ENCODE results near the gene ROR1. TPM values are rescaled to one million over a fixed set of nuclear protein-coding genes. Genes with fewer than 3 reads are reported as not detected.

The ROR1 gene
- total and polyA plus RNA-seq, 10 of the 15 experiments (the other 5 are each of a cell fraction or from before 2014, with no cell fraction given), result 0.02 to 0.08 (median 0.05) TPM; not detected in 6

DNA sequence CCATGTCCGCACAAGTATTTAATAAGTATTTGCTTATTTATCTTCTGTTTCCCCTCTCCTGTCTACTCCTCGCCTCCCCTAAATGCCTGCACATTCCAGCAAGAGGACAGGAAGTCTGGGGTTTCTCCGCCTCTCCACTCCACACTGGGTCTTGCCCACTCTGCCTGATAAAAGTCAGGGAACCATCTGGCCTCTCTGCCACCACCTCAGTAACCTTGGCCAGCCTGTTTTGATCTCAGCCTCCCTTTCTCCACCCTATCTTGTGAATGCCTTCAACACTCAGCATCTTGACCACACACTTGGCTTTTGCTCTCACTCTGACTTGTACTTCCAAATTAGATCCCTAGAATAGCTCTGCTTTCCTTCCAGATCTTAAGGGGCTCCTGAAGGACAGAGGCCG is 264.3 kb downstream of the ROR1 start:
- no TSS peak for BruUV-seq (replicated peaks)
- H3K4me1 ChIP-seq (ENCODE audit: control insufficient read depth, insufficient read depth, low read length), result no peaks in the 10 kb centered on the region
- WGBS (ENCODE audit: insufficient coverage, insufficient replicate concordance, low lambda C conversion rate, missing lambda C conversion rate), result 44% methylated on average over 4 of the region's 4 CpGs
- peaks cover 0 to 3% of the 10 kb centered on the region in 2 experiments; a peak in 1 of 4 replicates for H3K27me3 ChIP-seq (replicated peaks in 1 of 2; ENCODE audit: control insufficient read depth in 2 of 2, insufficient read depth in 2 of 2, low read length in 1 of 2)
- H3K4me2 ChIP-seq (ENCODE audit: control insufficient read depth, insufficient read depth), result no peak overlapping the region
- H3K9me3 ChIP-seq (replicated peaks; ENCODE audit: control insufficient read depth, insufficient read depth, low read length), result no peaks in the 10 kb centered on the region
- in situ Hi-C loops (cut with MboI) (no loop called here), intact Hi-C loops (cut with micrococcal nuclease; ENCODE audit: unreplicated experiment) (no loop called here)
- ChIA-PET CTCF (interaction anchor here (0.6 kb wide), 1 partner anchor 9 kb away, joined by 3 read pairs; no protein-coding TSS in a partner anchor), SMC1A (ENCODE audit: uncharacterized antibody, unreplicated experiment) (no interaction called here), POLR2A (no interaction called here), RAD21 (ENCODE audit: unreplicated experiment) (no interaction called here)
- H3K36me3 ChIP-seq (ENCODE audit: control insufficient read depth in 2 of 2, insufficient read depth in 2 of 2, low read length in 1 of 2), result no peaks in the 10 kb centered on the region
- no peak overlapping the region for H3K27ac ChIP-seq (ENCODE audit: control insufficient read depth, insufficient read depth)
- H4K20me1 ChIP-seq (ENCODE audit: control insufficient read depth, insufficient read depth), result no peaks in the 10 kb centered on the region
- DNase-seq (ENCODE audit: low read depth, low spot score) (no peak), ATAC-seq (no peak), FAIRE-seq (no peak)
- TF ChIP-seq IKZF2 (IDR thresholded peaks at IDR 0.05), result no peak
- no peak for TF ChIP-seq ZNF384 (IDR thresholded peaks at IDR 0.05; ENCODE audit: borderline replicate concordance, low read depth, low read length)
- TF ChIP-seq, protein P1, sequence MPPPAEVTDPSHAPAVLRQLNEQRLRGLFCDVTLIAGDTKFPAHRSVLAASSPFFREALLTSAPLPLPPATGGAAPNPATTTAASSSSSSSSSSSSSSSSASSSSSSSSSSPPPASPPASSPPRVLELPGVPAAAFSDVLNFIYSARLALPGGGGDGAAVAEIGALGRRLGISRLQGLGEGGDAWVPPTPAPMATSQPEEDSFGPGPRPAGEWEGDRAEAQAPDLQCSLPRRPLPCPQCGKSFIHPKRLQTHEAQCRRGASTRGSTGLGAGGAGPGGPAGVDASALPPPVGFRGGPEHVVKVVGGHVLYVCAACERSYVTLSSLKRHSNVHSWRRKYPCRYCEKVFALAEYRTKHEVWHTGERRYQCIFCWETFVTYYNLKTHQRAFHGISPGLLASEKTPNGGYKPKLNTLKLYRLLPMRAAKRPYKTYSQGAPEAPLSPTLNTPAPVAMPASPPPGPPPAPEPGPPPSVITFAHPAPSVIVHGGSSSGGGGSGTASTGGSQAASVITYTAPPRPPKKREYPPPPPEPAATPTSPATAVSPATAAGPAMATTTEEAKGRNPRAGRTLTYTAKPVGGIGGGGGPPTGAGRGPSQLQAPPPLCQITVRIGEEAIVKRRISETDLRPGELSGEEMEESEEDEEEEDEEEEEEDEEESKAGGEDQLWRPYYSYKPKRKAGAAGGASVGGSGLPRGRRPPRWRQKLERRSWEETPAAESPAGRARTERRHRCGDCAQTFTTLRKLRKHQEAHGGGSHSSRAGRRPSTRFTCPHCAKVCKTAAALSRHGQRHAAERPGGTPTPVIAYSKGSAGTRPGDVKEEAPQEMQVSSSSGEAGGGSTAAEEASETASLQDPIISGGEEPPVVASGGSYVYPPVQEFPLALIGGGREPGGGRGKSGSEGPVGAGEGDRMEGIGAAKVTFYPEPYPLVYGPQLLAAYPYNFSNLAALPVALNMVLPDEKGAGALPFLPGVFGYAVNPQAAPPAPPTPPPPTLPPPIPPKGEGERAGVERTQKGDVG (CRISPR knock-in tag; IDR thresholded peaks at IDR 0.05), result no peak
- TF ChIP-seq, protein P2, sequence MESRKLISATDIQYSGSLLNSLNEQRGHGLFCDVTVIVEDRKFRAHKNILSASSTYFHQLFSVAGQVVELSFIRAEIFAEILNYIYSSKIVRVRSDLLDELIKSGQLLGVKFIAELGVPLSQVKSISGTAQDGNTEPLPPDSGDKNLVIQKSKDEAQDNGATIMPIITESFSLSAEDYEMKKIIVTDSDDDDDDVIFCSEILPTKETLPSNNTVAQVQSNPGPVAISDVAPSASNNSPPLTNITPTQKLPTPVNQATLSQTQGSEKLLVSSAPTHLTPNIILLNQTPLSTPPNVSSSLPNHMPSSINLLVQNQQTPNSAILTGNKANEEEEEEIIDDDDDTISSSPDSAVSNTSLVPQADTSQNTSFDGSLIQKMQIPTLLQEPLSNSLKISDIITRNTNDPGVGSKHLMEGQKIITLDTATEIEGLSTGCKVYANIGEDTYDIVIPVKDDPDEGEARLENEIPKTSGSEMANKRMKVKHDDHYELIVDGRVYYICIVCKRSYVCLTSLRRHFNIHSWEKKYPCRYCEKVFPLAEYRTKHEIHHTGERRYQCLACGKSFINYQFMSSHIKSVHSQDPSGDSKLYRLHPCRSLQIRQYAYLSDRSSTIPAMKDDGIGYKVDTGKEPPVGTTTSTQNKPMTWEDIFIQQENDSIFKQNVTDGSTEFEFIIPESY (IDR thresholded peaks at IDR 0.05), result no peak
- TF ChIP-seq MTA3 (IDR thresholded peaks at IDR 0.05; ENCODE audit: borderline replicate concordance, low read length), result no peak
- no peak for TF ChIP-seq NFYA (IDR thresholded peaks at IDR 0.05; ENCODE audit: borderline replicate concordance, low read depth, low read length)
- no peak overlapping the region for H2AFZ ChIP-seq (ENCODE audit: control insufficient read depth, low read depth, low read length)
- no peaks in the 10 kb centered on the region for H3K79me2 ChIP-seq (ENCODE audit: control insufficient read depth, insufficient read depth, low read length)
- H3K9ac ChIP-seq (ENCODE audit: control insufficient read depth, insufficient read depth, low read length), result no peak overlapping the region
- no peak overlapping the region for H3K4me3 ChIP-seq
